PFSK-1 (cell line): ENCODE data around the gene ASB8.

Source experiments
- FOXP2 ChIP-seq: optimal IDR thresholded peaks from 2 replicates; pipeline ENCODE3; 2011; ENCODE audit warnings: borderline replicate concordance, control low read depth, inconsistent platforms; ENCODE audit not compliant: insufficient read depth; ENCODE audit errors: extremely low read length, extremely low read depth
- POLR2AphosphoS5 ChIP-seq: IDR thresholded peaks from 2 replicates; pipeline ENCODE4 v1.6.1; 2012; ENCODE audit warnings: low read depth, mild to moderate bottlenecking, control low read depth, low read length, moderate library complexity
- REST ChIP-seq, 2 experiments: IDR thresholded peaks; 2 replicates each; pipeline versions ENCODE4 v1.6.1 to v1.8.0; 2011 to 2012; ENCODE audit warnings: low read depth in 2 of 2, low read length in 2 of 2, control low read depth in 1 of 2, inconsistent platforms in 1 of 2, mild to moderate bottlenecking in 1 of 2, moderate library complexity in 1 of 2; ENCODE audit not compliant: insufficient read depth in 1 of 2
- SIN3A ChIP-seq: IDR thresholded peaks from 2 replicates; pipeline ENCODE4 v1.6.1; 2012; ENCODE audit warnings: mild to moderate bottlenecking, low read length, moderate library complexity, borderline replicate concordance; ENCODE audit not compliant: insufficient read depth
- TAF1 ChIP-seq: IDR thresholded peaks from 2 replicates; pipeline ENCODE4 v1.6.1; 2012; ENCODE audit warnings: low read length, control low read depth, borderline replicate concordance; ENCODE audit not compliant: insufficient read depth

Gene ASB8

GRCh38 chr12:48177982-48178381, 20.7 kb upstream of the ASB8 start:
- TF ChIP-seq FOXP2 (no peak), REST (IDR thresholded peaks at IDR 0.05; ENCODE audit: insufficient read depth in 1 of 2, low read depth in 2 of 2, low read length in 2 of 2) (peak in 1 of 2 experiments; percentile 75; a peak in 2 of 4 replicates)

- TF ChIP-seq POLR2AphosphoS5 = no peak
- TF ChIP-seq REST (IDR thresholded peaks at IDR 0.05; ENCODE audit: insufficient read depth in 1 of 2, low read depth in 2 of 2, low read length in 2 of 2) = no peak
- TF ChIP-seq TAF1 = no peak
- TF ChIP-seq SIN3A = no peak
- TF ChIP-seq FOXP2 = no peak
Measured at GRCh38 chr12:48176417-48176751, 19.1 kb upstream of the ASB8 start.

GRCh38 chr12:48175613-48176416, 18.5 kb upstream of the ASB8 start:
- TF ChIP-seq SIN3A (no peak), FOXP2 (no peak), REST (IDR thresholded peaks at IDR 0.05; ENCODE audit: insufficient read depth in 1 of 2, low read depth in 2 of 2, low read length in 2 of 2) (no peak)

- TF ChIP-seq REST (IDR thresholded peaks at IDR 0.05; ENCODE audit: insufficient read depth in 1 of 2, low read depth in 2 of 2, low read length in 2 of 2) (no peak), FOXP2 (no peak), TAF1 (no peak), SIN3A (no peak), POLR2AphosphoS5 (no peak)
Measured at GRCh38 chr12:48169011-48169410, 11.7 kb upstream of the ASB8 start.
